GM12878 (cell line): ENCODE data around the gene MS4A2. TPM values are rescaled to one million over a fixed set of nuclear protein-coding genes. Genes with fewer than 3 reads are reported as not detected.

ENCODE experiments used
- ATAC-seq: fragments of 200-7000 bp; cut with Tn5 transposase; 3 replicates; pipeline ENCODE4 v1.9.1; 2020; ENCODE audit warnings: mild to moderate bottlenecking, moderate library complexity
- BruUV-seq: library from RNA; stranded (reverse); fragments of 400-500 nt; replicated peaks from 2 replicates; lab custom pipeline; 2021; lab: Mats Ljungman, UMichigan
- CTCF ChIA-PET: fragments of 300-600 bp; sonication (Branson Sonifier 250); formaldehyde crosslinking; extraction: SDS; loops from one replicate; lab custom pipeline; 2021; ENCODE audit warnings: inconsistent platforms; lab: Yijun Ruan, JAX
- POLR2A ChIA-PET: fragments of 350-600 bp; formaldehyde crosslinking; extraction: SDS; loops from one replicate; lab custom pipeline; 2021; ENCODE audit warnings: inconsistent platforms; lab: Charles Lee
- RAD21 ChIA-PET: fragments of 300-600 bp; sonication (Branson Sonifier 250); formaldehyde crosslinking; loops from one replicate; lab custom pipeline; 2023; ENCODE audit warnings: antibody characterized with exemption; ENCODE audit not compliant: unreplicated experiment; lab: Charles Lee
- SMC1A ChIA-PET: fragments of 300-600 bp; sonication (Branson Sonifier 250); formaldehyde crosslinking; loops from one replicate; lab custom pipeline; 2023; ENCODE audit not compliant: unreplicated experiment, uncharacterized antibody; lab: Charles Lee
- DNase-seq: peaks from one replicate; pipeline ENCODE4 v3.0.0-alpha.2; 2011; ENCODE audit warnings: low read depth, low spot score
- FAIRE-seq: peaks from 3 replicates; lab custom pipeline; 2011; peaks lifted over from hg19 to GRCh38; lab: Jason Lieb, UNC
- H2AFZ ChIP-seq: 2 replicates; pipeline ENCODE4 v1.6.0; 2011; ENCODE audit warnings: low read depth, low read length, control low read depth; ENCODE audit not compliant: control insufficient read depth
- H3K27ac ChIP-seq: 2 replicates; pipeline ENCODE4 v1.5.1; 2011; ENCODE audit warnings: control low read depth; ENCODE audit not compliant: control insufficient read depth, insufficient read depth
- H3K27me3 ChIP-seq, 2 experiments: replicated peaks in 1 of 2; 2 replicates each; pipeline versions ENCODE4 v1.6.0 to v1.6.1; 2011; ENCODE audit warnings: low read length in 1 of 2; ENCODE audit not compliant: control insufficient read depth in 2 of 2, insufficient read depth in 2 of 2
- H3K36me3 ChIP-seq, 2 experiments: 2 replicates each; pipeline ENCODE4 v1.5.1; 2011; ENCODE audit warnings: low read length in 1 of 2; ENCODE audit not compliant: control insufficient read depth in 2 of 2, insufficient read depth in 2 of 2
- H3K4me1 ChIP-seq: 2 replicates; pipeline ENCODE4 v1.6.1; 2011; ENCODE audit warnings: mild to moderate bottlenecking, low read length, moderate library complexity, mixed read lengths; ENCODE audit not compliant: control insufficient read depth, insufficient read depth
- H3K4me2 ChIP-seq: 2 replicates; pipeline ENCODE4 v1.6.0; 2011; ENCODE audit warnings: control low read depth; ENCODE audit not compliant: control insufficient read depth, insufficient read depth
- H3K4me3 ChIP-seq: fragments of 200-600 bp; sonication (generic); 2 replicates; pipeline ENCODE4 v1.5.1; 2016
- H3K79me2 ChIP-seq: 2 replicates; pipeline ENCODE4 v1.6.0; 2011; ENCODE audit warnings: low read length; ENCODE audit not compliant: control insufficient read depth, insufficient read depth
- H3K9ac ChIP-seq: 2 replicates; pipeline ENCODE4 v1.8.0; 2011; ENCODE audit warnings: low read length, control low read depth, mixed read lengths; ENCODE audit not compliant: control insufficient read depth, insufficient read depth
- H3K9me3 ChIP-seq: replicated peaks from 3 replicates; pipeline ENCODE4 v1.5.1; 2011; ENCODE audit warnings: mild to moderate bottlenecking, low read length; ENCODE audit not compliant: control insufficient read depth, insufficient read depth
- H4K20me1 ChIP-seq: 2 replicates; pipeline ENCODE4 v1.6.0; 2011; ENCODE audit not compliant: control insufficient read depth, insufficient read depth
- ZNF687 ChIP-seq: fragments of 450-650 bp; IDR thresholded peaks from 2 replicates; pipeline ENCODE4 v1.6.1; 2017; ENCODE audit warnings: mild to moderate bottlenecking, moderate library complexity
- WGBS: methylation state at CpG from one replicate; pipeline ENCODE4 v1.1.6; 2016; ENCODE audit warnings: low lambda C conversion rate; ENCODE audit not compliant: insufficient replicate concordance, insufficient coverage; ENCODE audit errors: missing lambda C conversion rate; 5-methylcytosine and 5-hydroxymethylcytosine counted together
- in situ Hi-C: fragments of 300-500 bp; cut with MboI; formaldehyde crosslinking; loops from 9 replicates; pipeline ENCODE4 v1.14.3; 2018; ENCODE audit warnings: mixed read lengths
- intact Hi-C: fragments of 100-400 bp; cut with micrococcal nuclease; formaldehyde crosslinking; loops from one replicate; pipeline ENCODE4 v1.14.2; 2022; ENCODE audit not compliant: unreplicated experiment
- polyA plus RNA-seq, 11 experiments: library from polyadenylated mRNA; depleted of rRNA in 4 of 11; unstranded in 6 of 11; stranded (reverse) in 5 of 11; fragments of >200 nt; fragmentation: Nextera tagmentation in 4 of 11; fragmentation: Illumina TruSeq in 1 of 11; extraction: Ambion mirVana in 4 of 11; extraction: Trizol in 1 of 11; gene quantifications; 1 replicate in 1 of 11; 2 replicates in 10 of 11; pipeline versions ENCODE4 v1.2.1 to v1.2.3, GENCODE V29; 2011 to 2016; ENCODE audit warnings: inconsistent platforms in 2 of 11, missing spikeins in 2 of 11, low read depth in 1 of 11
- total RNA-seq, 4 experiments: library from RNA; depleted of rRNA in 3 of 4; stranded (reverse); fragments of >200 nt in 3 of 4; fragmentation: Illumina TruSeq in 1 of 4; extraction: Trizol in 1 of 4; gene quantifications; 2 replicates each; pipeline versions ENCODE4 v1.2.1 to v1.2.3, GENCODE V29; 2013 to 2021

The MS4A2 gene
- total and polyA plus RNA-seq, 10 of the 15 experiments (the other 5 are each of a cell fraction or from before 2014, with no cell fraction given) = not detected

GRCh38 chr11:60078745-60079144 lies 9.7 kb upstream of the MS4A2 start:
- no peak for FAIRE-seq

More at GRCh38 chr11:60078745-60079144, 9.7 kb upstream of the MS4A2 start:
- Histone ChIP-seq H3K9me3 (no peaks in the 10 kb centered on the region), H2AFZ (no peak overlapping the region), H3K4me1 (no peaks in the 10 kb centered on the region), H3K79me2 (no peaks in the 10 kb centered on the region), H3K9ac (no peak overlapping the region), H3K27ac (no peak overlapping the region), H4K20me1 (no peaks in the 10 kb centered on the region), H3K4me3 (no peak overlapping the region), H3K27me3 (no peaks in the 10 kb centered on the region; a peak in 1 of 4 replicates), H3K4me2 (no peak overlapping the region), H3K36me3 (no peaks in the 10 kb centered on the region)
- intact Hi-C loops (loop anchor here (10.0 kb wide), 1 partner anchor 176 kb away; no protein-coding TSS in a partner anchor), in situ Hi-C loops (no loop called here)
- DNase-seq (no peak), ATAC-seq (no peak)
- ChIA-PET RAD21 (no interaction called here), SMC1A (no interaction called here), CTCF (no interaction called here), POLR2A (no interaction called here)
- 23% methylated on average over 4 of the region's 4 CpGs for WGBS
- TF ChIP-seq ZNF687 = no peak
- BruUV-seq = no TSS peak
